ENCODE results near the gene KCNK6.
"Not testable (repeated sequence)": the region's sequence is repeated elsewhere in the genome, so short reads cannot be mapped to it uniquely, and the experiment has no call there.

Gene KCNK6

DNA sequence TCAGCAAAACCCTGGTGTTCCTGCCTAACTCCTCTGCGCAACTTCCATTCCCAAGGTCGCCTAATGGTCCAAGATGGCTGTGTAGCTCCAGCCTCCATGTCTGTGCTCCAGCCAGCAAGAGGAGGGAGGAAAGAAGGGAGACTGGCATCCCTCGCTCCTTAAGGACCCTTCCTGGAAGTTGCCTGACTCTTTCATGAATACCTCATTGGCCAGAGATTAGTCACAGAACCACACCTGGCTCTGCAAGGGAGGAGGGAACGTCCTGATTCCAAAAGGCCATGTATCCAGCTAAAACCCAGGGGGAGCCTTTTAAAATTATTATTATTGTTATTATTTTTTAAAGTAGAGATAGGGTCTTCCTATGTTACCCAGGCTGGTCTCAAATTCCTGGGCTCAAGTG lies 4.8 kb downstream of the KCNK6 start:
- ATAC-seq, result no peak

DNA sequence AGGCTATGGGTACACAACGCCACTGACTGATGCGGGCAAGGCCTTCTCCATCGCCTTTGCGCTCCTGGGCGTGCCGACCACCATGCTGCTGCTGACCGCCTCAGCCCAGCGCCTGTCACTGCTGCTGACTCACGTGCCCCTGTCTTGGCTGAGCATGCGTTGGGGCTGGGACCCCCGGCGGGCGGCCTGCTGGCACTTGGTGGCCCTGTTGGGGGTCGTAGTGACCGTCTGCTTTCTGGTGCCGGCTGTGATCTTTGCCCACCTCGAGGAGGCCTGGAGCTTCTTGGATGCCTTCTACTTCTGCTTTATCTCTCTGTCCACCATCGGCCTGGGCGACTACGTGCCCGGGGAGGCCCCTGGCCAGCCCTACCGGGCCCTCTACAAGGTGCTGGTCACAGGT lies 6.9 kb downstream of the KCNK6 start:
- ATAC-seq, result no peak

- no peak for ATAC-seq
Measured at GRCh38 chr19:38329651-38330050, 10.0 kb downstream of the KCNK6 start.

DNA sequence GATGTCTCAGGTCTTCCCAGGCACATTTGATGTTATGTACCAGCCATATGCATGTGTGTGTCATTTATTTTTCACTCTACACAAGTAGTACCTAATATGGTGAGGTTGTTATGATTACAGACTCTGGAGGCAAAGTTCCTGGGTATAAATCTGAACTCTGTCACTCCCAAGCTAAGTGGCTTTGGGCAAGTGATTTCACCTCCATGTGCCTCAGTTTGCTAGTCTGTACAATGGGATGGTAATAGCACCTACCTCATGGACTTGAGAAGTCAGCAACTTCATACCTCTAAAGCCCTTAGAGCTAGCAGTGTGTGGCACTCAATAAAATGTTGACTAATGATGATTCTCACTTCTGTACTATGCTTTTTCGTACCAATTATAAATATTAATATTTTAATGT lies 12.1 kb downstream of the KCNK6 start:
- ATAC-seq, result no peak

- no peak for ATAC-seq
Measured at GRCh38 chr19:38333245-38333644, 13.6 kb downstream of the KCNK6 start.

- peak; percentile 77 to 78 for ATAC-seq
Measured at GRCh38 chr19:38335949-38336637, 16.4 kb downstream of the KCNK6 start.

DNA sequence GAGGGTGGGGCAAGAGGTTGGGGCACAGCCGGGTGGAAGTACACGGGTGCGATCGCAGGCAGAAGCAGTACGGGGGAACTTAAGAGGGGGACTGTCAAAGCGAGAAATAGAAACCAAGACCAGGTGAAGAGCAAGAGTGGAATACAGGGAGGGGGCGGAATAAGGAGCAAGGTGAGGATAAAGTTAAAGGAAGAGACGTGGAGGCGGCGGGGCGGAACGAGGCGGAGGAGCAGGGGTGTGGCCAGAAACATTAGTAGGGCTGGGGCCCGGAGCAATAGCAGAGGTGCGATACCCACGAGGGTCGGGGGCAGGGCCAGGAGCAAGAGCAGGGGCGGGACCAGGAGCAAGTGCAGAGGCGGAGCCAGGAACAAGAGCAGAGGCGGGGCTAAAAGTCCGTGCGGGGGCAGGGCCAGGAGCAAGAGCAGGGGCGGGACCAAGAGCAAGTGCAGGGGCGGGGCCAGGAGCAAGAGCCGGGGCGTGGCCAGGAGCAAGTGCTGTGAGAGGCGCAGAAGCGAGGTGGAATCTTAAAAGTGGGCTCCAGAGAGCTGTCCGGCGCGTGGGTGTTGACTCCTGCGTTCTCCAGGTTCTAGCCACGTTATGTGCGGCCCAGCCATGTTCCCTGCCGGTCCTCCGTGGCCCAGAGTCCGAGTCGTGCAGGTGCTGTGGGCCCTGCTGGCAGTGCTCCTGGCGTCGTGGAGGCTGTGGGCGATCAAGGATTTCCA lies 17.2 kb downstream of the KCNK6 start:
- ATAC-seq, result peak; percentile 52 to 60

GRCh38 chr19:38337360-38337653 lies 17.7 kb downstream of the KCNK6 start:
- no peak for ATAC-seq

DNA sequence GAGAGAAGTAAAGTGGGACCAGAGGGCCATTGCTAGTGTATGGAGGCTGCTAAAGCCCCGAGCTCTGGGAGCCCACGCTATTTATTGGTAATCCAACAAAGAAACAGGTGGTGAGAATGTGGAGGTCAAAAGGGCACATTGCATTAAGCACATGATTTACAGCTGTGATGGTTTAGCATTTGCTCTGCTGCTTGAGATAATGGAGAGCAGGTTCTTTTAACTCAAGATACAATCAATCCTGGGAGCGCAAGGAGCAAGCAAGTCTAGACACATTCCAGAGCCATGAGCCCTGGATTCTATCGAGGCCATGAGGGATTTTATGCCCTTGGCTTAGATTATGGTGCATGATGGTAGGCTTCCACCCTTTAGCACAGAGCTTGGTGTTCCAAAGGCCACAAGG lies 19.4 kb downstream of the KCNK6 start:
- ATAC-seq, result not testable (repeated sequence)

- no peak for ATAC-seq
Measured at GRCh38 chr19:38340927-38341326, 21.3 kb downstream of the KCNK6 start.

DNA sequence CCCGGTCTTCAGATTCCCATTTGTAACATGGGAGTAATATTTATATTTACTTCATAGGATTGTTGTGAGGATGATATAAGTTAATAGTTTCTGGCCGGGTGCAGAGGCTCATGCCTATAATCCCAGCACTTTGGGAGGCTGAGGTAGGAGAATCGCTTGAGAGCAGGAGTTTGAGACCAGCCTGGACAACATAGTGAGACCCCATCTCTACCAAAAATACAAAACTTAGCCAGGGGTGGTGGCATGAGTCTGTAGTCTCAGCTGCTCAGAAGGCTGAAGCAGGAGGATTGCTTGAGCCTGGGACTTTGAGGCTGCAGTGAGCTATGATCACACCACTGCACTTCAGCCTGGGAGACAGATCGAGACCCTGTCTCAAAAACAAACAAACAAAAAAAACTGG lies 27.2 kb downstream of the KCNK6 start:
- ATAC-seq, result no peak

- no peak for ATAC-seq
Measured at GRCh38 chr19:38350883-38351282, 31.2 kb downstream of the KCNK6 start.

DNA sequence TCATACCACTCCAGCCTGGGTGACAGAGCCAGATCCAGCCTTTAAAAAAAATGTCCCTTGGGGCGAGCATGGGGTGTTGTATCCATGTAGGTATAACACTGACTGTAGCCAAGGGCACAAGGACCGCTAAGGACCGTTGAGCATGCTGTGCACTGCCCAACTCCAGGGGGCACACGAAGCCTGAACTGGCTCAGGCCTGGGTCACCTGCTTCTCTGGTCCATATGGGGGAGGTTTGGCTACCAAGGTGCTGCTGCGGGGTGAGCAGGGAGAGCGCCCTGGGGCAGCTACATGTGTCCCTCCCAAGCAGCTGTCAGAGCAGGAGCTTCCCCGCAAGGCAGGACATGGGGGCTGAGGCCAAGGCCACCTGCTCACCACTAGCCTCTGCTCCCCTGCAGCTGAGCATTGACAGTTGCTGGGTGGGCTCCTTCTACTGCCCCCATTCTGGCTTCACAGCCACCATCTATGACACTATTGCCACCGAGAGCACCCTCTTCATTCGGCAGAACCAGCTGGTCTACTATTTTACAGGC lies 32.3 kb downstream of the KCNK6 start:
- ATAC-seq, result no peak

DNA sequence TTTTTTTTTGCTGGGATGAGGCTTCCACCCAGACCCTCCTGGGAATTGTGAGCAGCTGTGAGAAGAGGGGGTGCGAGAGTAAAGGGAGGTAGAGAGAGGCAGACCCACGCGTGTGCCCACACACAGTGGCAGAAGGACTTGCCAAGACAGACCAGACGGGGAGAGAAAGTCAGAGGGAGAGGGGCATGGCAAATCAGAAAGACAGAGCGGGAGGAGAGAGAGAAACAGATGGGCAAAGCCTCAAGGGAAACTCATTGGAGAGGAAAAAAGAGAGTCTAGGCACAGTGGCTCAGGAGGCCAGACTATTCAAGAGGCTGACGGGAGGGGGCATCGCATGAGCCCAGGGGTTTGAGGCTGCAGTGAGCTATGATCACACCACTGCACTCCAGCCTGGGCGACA lies 33.0 kb downstream of the KCNK6 start:
- ATAC-seq, result no peak

DNA sequence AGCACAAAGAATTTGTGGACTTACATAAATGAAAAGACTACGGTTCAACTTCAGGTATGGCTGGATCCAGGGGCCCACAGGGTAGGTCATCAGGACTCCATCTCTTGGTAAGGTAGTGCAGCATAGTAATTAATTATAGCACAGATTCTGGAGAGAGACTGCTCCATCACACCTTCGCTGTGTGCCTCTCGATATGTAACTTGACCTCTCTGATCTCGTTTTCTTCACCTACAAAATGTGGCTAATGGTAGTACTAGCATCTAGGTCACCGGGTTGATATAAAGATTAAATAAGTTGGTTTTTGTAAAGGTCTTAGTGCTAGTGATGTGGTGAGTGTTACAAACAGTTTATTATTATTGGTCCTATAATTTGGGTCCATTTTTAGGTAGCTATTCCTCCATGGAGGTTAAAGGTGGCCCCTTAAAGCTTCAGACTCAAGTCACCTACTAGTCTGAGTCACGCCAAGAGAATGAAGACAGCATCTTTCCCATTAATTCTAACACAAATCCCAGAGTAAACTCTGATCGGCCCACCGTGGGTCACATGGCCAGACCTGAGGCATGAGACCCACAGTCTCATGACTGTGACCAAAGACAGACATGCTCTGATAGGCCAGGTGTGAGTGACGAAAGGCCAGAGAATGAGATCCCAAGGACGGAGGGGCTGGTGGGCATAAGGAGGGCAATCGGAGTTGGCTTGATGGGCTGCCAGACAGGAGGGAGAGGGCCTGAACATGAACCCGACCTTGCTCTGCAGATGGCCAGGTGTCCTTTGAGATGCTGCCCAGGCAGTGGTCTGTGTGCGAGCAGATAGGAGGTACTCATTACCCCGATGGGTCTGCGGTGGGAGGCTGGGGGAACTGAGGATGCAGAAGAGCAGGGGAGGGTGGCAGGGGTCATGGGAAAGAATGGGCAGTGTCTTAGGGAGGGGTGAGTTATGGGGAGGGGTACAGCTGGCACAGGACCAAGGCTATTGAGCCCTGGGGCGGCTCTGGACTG lies 36.4 kb downstream of the KCNK6 start:
- no peak for ATAC-seq

DNA sequence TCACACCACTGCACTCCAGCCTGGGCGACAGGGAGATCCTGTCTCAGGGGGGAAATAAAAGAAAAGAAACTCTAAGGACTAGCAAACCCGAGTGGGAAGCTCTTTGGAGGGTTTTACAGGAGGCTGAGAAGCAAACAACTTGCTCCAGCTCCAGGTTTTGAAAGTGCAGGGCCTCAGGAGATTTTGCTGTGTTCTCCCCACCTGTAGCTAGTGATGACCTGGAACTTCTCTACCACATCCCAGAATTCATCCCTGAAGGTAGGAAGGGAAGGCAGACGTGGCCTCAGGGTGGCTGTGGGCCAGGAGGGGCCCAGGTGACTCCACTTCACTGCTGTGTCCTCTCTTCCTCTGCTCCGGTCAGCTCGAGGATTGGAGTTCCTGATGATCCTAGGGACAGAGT lies 38.4 kb downstream of the KCNK6 start:
- no peak for ATAC-seq

GRCh38 chr19:38359242-38360021 lies 39.8 kb downstream of the KCNK6 start:
- ATAC-seq, result no peak

DNA sequence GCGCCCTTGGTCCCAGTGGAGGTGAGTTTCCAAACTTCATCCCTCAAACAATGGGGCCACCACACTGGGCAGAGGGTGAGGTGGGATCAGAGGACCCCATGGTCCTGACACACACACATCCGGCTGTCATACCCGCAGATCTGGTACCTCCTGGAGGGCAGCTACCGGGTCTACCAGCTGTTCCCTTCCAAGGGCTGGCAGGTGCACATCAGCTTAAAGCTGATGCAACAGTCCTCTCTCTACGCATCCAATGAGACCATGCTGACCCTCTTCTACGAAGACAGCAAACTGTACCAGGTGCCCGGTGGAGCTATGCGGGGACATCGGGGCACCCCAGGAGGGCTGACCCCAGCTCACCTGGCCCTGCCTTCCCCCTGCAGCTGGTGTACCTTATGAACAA lies 40.7 kb downstream of the KCNK6 start:
- no peak for ATAC-seq

DNA sequence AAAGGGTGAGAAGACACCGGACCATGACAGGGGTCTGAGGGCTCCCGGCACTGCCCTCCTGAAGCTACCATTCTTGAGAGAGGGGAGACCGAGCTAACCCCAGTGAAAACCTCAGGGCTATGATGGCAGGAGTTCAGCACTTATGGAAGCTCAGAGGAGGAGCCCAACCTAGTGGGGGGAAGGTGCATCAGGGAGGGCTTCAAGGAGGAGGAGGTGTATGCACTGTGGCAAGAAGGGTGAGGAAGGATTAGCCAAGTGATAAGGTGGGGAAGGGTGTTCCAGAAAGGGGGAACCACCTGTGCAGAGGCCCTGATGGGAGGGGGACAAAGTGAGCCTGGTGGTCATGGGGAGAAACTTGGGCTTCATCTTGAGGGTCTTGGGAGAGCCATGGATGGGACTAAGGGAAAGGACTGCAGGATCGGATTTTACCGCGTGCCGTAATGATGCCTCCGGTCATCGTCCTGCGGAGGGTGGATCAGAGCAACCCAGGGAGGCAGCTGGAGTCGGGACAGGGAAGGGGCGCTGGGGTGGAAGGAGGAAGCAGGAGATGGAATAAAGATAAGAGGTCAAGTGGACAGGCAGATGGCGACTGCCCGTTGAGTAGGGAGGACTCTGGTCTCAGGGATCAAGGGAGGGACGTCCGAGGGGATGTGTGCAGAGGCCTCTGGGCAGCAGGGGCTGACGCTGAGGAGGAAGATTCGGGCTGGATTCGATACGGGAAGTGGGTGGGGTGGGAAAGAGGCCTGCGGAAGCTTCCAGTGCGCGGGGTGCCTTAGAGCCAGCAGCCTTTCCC lies 41.4 kb downstream of the KCNK6 start:
- ATAC-seq, result no peak

GRCh38 chr19:38361633-38362075 lies 42.0 kb downstream of the KCNK6 start:
- ATAC-seq, result peak; percentile 76 to 78

All from activated CD4-positive, CD25-positive, alpha-beta regulatory T cell treated with anti-CD3 and anti-CD28 coated beads, Interleukin-2, amount 50 U/mL, for 24 hours (primary cell).